OCI-M2 (cell line): ENCODE measurements around the gene CLEC9A.

Experiments used
- DNase-seq: peaks from one replicate; lab custom pipeline; 2025; ENCODE audit not compliant: unreplicated experiment; lab: John Stamatoyannopoulos, UW

Gene CLEC9A

DNA sequence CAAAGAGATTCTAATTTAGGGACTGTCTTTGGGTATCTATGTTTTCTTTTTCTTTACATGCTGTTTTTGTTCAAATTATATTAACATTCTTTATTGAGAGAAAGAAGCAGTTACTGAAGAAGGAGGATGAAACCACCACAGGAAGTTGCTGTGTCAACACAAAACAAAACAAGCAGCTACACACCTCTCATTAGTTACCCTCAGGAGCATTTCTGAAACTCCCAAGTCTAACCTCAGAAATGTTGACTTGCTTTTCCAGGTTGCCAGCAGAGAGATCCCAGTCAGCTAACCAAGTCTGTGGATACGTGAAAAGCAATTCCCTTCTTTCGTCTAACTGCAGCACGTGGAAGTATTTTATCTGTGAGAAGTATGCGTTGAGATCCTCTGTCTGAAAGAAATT lies 34.8 kb downstream of the CLEC9A start:
- no peak for DNase-seq

DNA sequence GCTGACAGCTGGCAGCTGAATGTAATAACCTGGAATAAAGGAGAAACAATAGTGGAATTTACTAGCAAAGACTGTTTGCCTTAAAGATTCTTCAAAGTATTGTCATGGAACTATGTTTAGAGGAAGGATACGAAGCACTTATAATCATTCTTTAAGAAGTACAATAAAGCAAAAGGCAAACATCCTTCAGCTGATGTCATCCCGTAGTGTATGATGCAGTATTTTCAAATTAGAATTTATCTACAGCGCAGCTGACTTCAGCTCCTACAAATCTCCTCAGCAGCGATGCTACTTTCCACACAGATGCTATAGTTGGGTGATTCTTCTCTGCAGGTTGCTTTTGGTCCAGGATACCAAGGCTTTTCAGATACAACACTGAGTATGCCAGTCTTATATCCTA lies 36.8 kb downstream of the CLEC9A start:
- DNase-seq, result no peak

DNA sequence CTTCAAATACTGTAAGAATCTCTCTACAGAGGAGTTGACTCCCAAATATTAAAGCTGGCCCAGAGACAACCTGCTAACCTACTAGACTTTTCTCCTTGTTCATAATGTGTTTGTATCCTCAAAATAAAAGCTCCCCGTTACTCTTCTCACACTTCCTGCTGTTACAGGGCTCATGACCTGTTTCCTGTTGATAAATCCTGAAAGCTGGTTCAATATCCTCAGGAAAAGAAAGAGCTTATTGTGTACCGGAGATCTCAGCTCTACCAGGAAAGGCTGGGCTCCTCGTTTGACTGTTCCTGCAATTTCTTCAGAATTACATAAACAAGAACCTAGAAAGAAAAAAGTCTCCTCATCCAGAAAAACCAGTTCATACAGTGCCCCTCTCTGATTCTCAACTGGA lies 37.5 kb downstream of the CLEC9A start:
- no peak for DNase-seq

DNA sequence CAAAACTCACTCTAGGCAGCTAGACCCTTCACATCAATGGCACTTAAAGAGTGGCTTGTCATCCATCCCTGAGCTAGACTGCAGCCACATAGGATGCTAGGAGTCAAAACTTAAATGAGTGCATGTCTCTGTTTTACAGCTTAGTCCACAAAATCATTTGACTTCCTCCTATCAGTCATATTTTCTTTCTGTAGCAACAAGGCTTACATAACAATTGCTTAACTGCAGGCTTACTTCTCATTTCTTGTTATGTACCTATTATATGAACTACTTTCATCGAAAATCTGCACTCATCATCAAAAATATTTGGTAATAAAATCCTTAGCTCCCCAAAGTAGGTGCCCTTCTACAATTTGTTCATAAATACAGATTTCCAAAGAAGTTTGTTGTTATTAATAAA lies 38.2 kb downstream of the CLEC9A start:
- DNase-seq, result no peak

DNA sequence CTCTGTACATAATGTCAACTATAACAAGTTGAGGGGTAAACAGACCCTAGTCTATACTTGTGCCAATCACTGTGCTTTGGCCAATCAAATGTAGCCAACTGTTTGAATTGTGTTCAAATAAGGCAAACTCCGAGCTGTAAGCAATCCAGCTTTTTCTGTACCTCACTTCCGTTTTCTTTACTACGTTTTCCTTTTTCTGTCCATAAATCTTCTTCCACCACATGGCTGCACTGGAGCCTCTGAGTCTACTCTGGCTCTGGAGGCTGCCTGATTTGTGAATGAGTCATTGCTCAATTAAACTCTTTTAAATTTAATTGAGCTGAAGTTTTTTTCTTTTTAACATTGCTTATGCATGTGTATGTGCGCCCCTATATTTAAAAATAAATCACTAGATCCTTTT lies 38.6 kb downstream of the CLEC9A start:
- no peak for DNase-seq

DNA sequence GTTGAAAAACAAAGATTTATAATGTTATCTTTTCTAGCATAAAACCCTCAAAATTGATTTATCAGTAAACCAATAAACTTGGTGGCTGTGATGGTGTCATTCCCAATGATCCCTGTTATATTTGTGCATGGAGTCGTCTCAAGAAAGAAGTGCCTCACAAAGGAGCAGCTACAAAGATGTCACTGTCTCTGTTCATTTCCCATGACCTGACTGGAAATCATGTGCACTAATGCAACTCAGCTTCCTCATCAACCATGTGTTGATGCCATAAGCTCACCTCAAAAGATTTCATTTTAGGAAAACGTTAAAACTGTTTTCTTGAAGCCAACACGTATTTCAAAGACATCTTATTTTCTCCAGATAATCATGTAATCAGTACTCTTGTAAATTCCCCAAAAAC lies 39.5 kb downstream of the CLEC9A start:
- no peak for DNase-seq

DNA sequence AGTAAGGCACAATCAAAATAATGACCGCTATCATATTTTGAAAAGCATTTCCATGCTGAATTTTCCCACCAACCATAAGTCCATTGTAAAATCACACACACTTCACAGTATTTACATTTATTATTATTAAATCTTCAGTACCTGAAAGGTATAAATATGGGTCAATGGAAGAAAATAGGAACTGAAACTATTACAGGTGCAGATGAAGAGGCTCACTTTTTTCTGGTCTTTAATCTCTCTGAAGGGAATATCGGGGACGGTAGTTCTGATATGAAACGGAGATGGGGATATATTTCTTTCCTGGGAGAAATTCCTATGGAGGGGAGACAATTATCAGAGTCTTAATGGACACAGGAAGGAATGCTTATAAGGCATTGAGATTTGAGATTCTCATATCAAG lies 39.9 kb downstream of the CLEC9A start:
- DNase-seq, result no peak

DNA sequence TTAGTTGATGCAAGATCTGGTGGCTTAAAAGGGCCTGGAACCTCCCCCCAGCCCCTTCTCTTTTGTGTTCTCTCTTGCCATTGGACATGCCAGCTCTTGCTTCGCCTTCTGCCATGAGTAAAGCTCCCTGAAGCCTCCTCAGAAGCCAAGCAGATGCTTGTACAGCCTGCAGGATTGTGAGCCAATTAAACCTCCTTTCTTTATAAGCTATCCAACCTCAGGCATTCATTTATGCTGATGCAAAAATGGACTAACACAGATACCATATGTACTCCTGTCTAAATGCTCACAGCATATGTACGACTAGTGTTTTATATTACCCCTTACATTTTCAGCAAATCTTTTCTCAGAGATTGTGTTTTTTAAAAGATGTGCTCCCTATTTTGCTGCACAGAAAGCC lies 41.6 kb downstream of the CLEC9A start:
- DNase-seq, result no peak

DNA sequence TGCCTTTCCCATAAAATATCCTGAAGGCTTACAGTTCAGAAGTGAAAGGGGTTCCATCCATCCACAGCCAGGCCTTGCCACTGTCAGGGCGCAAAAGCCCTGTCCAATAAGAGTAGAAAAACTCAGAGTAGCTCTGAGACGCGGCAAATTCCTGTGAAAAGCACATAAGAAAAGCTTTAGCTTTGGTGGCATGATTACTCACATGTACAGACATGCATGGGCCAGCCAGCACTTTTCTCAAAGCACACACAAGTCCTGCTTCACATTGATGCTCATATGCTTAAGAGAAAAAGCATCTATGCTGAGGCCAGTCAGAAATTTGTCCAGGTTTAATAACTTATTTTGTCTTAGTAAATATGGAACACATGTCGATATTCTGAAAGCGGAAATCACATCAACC lies 42.8 kb downstream of the CLEC9A start:
- no peak for DNase-seq

DNA sequence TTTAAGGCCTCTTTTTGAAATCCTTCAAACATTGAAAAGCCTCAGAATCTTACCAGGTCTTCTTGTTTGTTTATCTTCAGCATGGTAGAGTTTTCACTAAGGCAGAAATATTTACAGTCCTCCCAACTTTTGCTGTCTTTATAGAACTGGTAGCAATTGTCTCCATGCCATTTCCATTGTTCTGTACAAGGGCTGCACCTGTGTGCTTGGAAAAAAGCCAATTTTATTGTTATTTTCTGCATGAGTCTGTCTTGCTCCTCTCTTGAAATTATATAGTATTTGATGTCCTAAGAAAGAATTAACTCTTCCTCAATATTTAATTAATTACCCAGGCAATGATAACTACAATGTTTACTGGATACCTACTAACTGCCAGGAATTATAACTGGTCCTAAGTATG lies 45.0 kb downstream of the CLEC9A start:
- no peak for DNase-seq

DNA sequence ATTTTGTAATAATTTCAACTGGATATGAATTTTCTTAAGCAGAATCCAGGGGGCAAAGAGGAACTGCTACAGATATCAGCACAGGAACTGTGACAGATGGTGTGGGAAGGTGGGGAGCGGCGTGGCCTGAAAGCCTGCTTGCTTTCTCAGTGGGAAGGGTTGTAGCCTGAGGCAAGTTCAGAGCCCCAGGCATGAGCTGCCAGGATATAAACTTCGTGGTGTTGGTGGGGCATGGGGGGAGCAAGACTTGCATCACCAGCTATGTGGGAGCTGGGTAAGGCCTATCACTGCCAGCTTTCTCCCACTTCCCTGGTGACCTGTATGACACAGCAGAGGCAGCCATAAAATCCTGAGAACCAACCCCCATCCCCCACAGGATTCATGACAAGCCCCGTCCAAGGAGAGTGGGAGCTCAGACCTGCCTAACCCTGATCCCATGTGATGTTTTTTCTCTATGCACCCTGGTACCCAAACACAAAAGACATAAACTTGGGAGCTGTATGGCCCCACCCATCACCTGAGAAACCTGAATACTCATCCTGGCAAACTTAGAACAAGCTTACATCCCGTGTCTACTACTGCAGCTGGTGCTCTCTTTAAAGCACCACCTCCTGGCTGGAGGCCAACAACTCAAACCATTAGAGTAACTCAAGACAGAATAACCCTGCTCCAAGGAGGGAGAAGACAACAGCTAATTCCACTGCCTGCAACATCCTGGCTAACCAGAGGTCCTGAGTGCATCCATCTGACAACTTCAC lies 51.8 kb downstream of the CLEC9A start:
- no peak for DNase-seq

DNA sequence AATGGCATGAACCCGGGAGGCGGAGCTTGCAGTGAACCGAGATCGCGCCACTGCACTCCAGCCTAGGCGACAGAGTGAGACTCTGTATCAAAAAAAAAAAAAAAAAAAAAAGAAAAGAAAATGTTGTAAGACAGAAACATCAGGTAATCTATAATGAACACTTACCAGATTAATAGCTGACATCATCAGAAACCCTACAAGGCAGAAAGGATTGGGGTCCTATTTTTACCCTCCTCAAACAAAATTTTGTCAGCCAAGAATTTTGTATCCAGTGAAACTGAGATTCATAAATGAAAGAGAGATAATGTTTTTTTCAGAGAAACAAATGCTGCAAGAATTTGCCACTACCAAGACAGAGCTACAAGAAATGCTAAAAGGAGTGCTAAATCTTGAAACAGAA lies 54.3 kb downstream of the CLEC9A start:
- DNase-seq, result no peak

DNA sequence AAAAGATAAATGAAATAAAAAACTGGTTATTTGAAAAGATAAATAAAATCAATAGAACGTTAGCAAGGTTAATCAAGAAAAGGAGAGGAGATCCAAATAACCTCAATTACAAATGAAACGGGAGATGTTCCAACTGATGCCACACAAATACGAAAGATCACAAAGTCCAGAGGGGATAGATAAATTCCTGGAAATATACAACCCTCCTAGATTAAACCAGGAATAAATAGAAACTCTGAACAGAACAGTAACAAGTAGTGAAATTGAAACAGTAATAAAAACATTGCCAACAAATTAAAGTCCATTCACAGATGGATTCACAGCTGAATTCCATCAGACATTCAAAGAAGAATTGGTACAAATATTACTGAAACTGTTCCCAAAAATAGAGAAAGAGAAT lies 55.9 kb downstream of the CLEC9A start:
- DNase-seq, result no peak

DNA sequence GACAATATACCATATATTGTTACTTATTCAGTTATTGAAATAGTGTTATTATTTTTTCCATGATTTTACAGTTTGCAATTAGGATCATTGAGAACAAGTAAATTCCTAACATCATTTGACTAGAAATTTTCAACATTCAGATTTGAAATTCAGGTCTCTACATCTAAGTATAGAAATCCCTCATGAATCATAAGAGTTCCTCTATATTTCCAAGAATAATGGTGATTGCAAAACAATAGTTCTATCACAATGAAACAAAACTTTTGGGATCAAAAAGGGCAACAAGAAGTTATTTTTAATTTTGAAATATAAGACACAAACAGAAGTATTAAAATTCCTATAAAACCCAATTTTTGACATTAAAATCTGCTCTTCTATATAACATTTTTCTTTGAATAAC lies 57.5 kb downstream of the CLEC9A start:
- no peak for DNase-seq

DNA sequence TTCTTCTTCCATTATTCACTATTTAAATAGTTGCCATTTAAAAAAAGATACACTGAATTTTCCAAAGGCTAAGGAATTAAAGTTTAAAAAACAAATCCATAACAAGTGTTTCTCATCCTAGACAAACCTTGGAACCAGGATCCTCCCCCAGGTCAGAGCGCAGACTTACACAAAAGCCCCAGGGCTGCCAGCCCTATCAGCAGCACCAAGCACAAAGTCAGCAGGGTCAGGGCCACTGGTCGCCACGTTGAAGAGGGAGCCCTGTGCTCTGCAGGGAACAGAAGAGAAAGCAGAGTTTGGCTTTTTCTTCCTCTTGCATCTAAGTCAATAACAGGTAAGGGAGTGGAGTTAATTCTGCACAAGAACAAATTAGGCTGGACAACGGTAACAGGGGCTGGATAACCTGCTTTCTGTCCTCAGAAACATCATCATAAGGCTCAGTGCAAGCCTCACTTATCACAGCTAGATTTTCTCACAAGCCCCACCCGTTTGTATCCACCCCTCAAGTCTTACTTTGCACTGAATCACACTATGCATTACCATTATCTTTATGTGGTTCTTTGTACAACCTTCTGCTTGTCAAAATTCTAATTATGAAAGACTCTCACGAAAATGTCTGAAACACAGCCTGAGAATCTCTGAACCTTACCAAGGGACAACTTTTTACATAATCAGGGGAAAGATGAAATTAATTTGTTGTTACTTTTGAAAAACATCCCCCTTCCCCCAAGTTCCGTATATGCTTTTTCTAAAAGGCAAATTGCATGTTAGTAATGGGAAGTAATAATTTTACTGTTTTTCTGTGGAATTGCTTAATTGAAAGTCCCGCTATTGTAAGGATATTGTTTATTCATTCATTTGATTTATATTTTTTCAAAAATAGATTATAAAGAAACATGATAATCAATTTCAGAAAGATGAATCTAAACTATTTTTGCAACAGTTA lies 58.7 kb downstream of the CLEC9A start:
- DNase-seq, result no peak

DNA sequence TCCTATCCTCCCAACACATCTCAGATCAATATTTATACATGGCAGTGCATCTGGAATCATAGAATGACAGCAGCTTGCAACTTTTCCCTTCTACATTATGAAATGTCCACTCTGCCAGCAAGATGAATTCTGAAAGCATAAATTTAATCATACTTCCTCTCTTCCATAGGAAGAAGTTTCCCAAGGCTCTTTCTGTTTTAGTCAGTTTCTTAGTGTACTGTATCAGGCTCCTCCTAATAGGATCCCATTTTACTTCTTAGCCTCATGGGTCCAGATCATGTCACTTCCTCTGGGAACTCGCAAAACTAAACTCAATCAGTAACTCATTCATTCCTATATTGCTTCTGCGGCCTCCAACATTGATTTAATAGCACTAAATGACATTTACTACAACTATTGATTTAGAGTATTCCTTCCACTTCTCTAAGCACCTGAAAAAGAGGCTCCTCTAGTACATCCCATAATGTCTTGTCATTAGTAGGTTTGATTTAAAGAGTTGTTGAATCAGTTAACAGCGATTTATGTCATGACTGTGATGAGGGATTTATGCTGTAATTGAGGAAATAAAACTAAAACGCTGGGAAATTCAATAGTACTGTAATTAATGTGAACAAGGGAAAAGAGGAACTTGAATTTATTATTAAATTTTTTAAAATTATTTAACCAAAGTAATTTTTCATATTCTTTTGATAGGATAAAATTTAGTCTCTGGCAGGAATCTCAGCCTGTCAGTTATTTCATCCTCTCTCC lies 64.3 kb downstream of the CLEC9A start:
- no peak for DNase-seq

DNA sequence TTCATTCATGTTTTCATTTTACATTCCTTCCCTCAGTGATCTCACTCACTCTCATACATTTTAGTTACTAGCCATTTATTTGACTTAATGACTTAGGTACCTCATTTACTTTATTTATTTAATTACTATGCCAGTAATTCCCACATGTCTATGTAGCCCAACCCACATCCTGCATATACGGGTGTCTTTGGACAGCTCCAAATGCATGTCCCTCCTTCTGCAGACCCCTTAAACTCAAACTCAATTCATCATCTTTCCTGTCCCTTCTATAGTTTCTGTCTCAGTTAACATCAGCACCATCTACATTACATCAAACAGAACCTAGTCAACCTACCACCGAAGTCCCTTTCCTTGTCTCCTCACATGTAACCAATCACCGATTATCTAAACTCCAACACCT lies 65.5 kb downstream of the CLEC9A start:
- no peak for DNase-seq

DNA sequence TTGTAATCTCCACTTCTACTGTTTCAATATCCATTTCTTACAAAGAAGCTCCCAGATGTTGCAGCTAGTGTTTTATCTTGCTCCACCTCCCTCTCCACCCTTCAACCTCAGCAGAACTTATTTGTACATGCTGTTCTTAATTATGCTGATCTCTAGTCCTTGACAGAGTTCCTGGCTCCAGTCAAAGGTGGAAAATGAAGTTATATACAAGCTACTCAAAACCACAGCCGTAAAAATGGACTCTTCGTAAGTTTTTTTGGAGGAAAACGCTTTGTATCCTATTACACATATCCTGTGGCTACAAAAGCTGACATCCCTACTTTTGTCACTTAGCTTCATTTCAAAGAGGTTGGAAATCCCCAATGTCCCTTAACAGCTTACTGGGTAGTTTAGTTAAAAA lies 67.0 kb downstream of the CLEC9A start:
- DNase-seq, result no peak

DNA sequence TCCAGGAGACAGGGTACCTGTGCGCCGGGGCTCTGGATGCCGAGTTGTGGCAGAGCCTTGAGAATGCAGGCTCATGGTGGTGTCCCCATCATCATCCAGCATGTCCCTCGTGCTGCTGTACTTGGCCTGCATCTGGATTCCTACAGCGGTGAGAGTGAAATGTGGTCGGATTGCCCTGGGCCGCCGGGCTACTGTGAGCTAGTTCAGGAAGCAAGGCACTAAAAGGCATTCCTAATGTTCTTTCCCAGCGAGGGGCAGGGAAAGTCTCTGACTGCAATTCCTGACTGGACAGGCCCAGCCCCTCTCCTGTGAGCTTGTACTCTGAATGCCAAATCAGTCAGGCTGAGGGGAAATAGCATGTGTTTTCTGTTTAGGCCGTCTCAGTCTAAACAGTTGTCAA lies 68.3 kb downstream of the CLEC9A start, which contains the start of gene CLEC1A:
Gene CLEC1A (minus strand): TSS at position 195 of the 400 bp plus-strand sequence. CDS start 63 bp downstream, at position 132.
- no peak for DNase-seq

DNA sequence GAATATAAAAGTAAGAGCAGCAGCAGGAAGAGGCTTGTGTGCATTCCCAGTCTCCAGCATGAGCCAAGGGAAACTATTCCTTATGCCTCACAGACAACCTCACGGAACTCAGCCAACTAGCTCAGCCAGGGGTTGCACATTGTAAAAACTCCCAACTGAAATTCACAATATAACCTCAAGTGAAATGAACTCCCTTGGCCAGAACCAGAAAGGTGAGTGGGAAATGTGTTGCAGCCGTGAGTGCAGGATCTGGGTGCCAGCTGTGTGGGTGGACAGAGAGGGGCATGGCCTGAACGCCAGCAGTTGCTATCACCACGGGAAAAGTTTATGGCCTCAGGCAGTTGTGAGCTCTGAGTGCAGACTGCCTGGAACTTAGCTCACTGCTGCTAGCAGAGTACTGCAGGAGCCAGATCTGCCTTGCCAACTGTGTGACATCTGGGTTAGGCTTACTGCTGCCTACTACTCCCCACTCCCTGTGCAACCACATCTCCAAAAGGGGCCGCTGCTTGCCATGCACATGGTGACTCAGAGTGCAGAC lies 70.6 kb downstream of the CLEC9A start:
- no peak for DNase-seq

DNA sequence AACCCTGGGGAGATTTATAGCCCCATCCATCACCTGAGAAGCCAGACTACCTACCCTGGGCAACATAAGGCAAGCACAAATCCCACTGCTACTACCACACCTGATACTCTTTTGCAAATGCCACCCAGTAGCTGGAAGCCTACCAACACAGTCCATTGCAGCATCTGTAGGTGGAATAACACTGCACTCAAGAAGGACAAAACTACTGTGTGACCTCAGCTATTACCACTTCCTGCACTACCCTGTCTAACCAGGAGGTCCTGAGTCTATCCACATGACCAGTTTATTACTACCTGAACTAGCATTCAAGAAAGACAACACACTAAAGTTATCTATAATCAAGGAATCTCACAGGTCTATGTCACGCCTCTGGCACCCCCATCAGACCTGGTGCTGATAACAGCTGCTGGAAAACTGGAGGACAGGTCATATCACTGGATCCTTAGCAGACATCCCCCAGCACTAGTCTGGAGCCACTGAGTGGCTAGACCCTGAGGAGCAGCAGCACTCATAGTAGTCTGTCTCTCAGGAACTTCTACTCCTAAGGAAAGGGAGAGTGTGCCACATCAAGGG lies 71.3 kb downstream of the CLEC9A start:
- no peak for DNase-seq
